AG10803 (cell line): ENCODE results near the gene FOXC2.
A peak's percentile ranks its signal among the peaks of the same experiment; 100 is the strongest.

Experiments used
- DNase-seq: peaks from one replicate; pipeline ENCODE4 v3.0.0; 2010; ENCODE audit warnings: low read depth
- H3K4me3 ChIP-seq: 2 replicates; pipeline ENCODE4 v1.5.1; 2011; ENCODE audit warnings: mild to moderate bottlenecking, low read length, control low read depth
- CTCF ChIP-seq: conservative IDR thresholded peaks from 2 replicates; pipeline ENCODE4 v1.5.1; 2011; ENCODE audit warnings: mild to moderate bottlenecking, low read length, control low read depth, inconsistent platforms

FOXC2 gene

DNA sequence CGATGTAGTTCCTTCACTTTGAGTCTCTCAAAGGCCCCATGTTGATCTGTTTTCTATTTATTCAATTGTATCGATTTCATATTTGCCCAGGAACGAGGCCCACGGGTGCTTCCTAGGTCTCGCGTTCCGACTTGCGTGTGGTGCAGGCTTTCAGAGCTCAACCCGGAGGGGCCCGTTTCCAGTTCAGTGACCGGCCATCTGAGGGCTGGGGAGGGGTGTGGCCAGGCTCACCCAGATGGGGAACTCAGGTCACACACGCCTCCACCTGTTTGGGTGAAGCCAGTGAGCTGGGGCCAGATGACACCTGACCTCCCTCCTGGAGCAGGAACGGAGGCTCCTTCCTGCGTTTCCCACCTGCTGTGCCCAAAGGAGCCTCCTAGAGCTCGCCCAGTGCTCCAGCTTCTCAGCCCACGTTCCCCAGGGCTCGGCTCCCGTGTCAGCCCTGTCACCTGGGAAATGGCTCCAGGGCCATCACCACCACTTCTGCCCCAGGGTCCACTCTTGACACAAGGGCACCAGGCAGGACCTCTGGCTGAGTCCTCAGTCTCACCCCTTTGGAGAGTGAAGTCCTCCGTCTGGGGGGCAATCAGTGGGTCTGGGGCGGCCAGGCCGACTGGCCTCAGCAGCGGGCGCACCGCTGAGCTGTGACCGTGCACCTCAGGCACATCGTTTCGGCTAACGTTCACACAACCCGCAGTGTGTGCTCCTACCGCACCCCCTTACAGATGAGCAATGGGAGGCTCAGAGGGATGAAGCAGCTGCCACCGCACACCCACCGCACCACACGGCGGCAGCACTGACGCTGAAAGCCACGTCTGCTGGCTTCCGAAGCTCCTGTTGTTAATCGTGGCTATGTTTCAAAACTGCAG is 38.3 kb upstream of the FOXC2 start:
- TF ChIP-seq CTCF: no peak
- DNase-seq: no peak
- H3K4me3 ChIP-seq: no peak overlapping the region

- no peak for TF ChIP-seq CTCF
- peak; percentile 27 for DNase-seq
Observed at GRCh38 chr16:86529160-86529559, 37.5 kb upstream of the FOXC2 start.

GRCh38 chr16:86530251-86531190 is 36.1 kb upstream of the FOXC2 start:
- no peak for TF ChIP-seq CTCF
- no peak overlapping the region for H3K4me3 ChIP-seq
- no peak for DNase-seq

More at GRCh38 chr16:86529160-86529559, 37.5 kb upstream of the FOXC2 start:
- H3K4me3 ChIP-seq: no peak overlapping the region

GRCh38 chr16:86531191-86531545 is 35.5 kb upstream of the FOXC2 start:
- DNase-seq: no peak
- TF ChIP-seq CTCF: no peak
- no peak overlapping the region for H3K4me3 ChIP-seq

DNA sequence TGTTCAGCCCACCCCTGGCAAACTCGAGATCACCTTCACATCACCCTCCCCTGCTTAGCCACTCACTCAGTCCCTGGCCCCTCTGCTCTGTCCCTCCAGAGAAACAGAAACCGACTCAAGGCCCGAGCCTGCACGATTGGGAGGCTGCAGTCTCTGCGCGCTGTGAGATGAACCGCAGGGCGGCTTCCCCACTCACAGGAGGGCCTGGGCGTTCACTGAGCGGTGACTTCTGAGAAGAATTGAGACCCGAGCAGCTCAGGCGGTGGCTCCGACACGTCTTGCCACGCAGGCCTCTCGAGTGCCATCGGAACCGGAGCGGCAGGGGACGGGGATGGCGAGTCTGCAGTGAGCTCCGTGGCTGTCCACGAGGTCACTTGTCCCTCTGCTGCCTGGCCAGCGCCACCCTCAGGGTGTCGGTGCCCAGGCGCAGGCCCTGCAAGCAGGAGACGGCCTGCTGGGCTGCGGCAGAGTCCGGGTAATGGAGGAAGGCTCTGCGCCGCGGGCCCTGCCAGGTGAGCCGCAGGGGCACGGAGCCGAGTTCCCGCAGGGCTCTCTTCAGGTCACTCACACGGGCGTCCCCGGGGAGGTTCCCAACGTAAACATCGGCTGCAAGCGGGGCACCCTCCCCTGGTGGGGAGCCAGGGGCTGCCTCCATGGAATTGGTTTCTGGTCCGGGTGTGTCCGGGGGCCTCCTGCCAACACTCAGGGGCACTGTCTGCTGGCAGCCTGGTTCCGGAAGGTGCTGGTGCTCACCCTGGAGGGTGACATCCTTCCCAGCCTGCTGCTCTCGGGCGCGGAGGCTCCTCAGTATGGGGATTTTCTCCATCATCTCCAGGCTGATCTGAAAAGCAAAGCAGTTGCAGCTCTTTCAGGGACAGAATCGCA is 34.7 kb upstream of the FOXC2 start:
- no peak for DNase-seq
- no peak for TF ChIP-seq CTCF
- no peak overlapping the region for H3K4me3 ChIP-seq

- no peak for TF ChIP-seq CTCF
- no peak overlapping the region for H3K4me3 ChIP-seq
- DNase-seq: no peak
Observed at GRCh38 chr16:86532526-86532815, 34.2 kb upstream of the FOXC2 start.
